ENCODE results near the gene CCDC70.

The CCDC70 gene

DNA sequence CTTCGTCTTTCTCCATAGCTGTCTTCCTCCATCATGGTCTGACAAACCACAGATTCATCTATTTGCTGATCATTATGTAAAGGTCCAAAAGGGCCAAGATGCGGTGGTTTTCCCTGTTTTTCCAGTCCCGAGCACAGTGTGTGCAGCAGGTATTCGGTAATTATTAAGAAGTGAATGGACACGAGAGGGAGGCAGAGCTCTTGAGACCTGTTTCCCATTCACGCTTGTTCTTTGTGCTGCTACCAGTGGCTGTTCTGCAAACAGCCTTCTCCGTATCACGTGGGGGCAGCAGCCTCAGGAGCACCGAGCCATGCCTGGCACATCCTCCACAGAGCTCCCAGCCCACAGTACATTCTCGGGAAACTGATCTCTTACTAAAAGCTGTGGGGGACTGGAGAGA, 50.3 kb downstream of the CCDC70 start:
- DNase-seq = no peak

GRCh38 chr13:51912511-51913225, 50.9 kb downstream of the CCDC70 start:
- DNase-seq = no peak

- no peak for DNase-seq
These were observed 51.8 kb downstream of the CCDC70 start for GRCh38 chr13:51913421-51914136.

GRCh38 chr13:51914137-51914493, 52.3 kb downstream of the CCDC70 start:
- no peak for DNase-seq
